DND-41 (cell line): ENCODE measurements around the gene NPY4R2.
"Not testable (repeated sequence)": the region's sequence is repeated elsewhere in the genome, so short reads cannot be mapped to it uniquely, and the experiment has no call there.

Experiments used
- CTCF ChIP-seq: IDR thresholded peaks from 2 replicates; pipeline ENCODE4 v1.5.1; 2012; ENCODE audit warnings: borderline replicate concordance, low read length, moderate library complexity, mild to moderate bottlenecking; ENCODE audit not compliant: poor library complexity, severe bottlenecking; ENCODE audit errors: extremely low read depth
- EZH2 ChIP-seq: IDR thresholded peaks from 3 replicates; pipeline ENCODE4 v1.6.1; 2012; ENCODE audit warnings: borderline replicate concordance, low read depth, mild to moderate bottlenecking, moderate library complexity, low read length, inconsistent platforms; ENCODE audit not compliant: severe bottlenecking

DNA sequence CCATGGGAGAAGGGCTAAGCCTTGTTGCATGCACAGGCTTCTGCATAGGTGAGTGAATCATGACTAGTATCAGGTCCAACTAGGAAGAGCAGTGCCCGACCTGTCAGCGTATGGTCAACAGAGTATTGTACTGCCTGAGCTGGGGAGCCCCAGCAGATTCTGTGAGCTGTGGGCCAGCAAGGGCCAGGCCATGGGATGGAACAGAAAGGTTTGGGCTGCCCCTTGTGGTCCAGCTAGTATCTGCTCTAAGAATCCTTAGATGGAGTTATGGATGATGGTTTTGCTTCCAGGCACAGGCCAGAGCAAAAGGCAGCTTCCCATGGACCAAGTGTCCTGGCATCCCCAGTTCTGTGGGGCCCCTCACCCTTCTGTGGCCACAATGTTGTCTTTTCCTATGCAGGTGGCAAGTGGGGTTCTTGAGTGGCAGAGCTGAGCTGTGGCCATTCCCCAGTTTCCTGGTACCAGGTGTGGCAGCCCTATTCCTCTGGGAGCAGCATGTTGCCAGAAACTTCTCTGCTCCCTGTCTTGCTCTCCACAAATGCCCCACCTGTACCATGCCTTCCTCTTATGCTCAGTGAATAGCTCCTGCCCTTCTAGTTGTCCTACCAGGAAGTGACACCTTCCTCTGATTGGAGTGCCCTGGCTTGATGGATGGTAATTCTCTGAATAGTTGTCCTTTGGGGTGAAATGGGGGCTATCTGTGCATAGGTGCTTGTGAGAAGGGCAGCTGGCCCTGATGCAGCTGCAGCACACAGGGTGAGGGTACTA is 25.8 kb upstream of the NPY4R2 start:
- not testable (repeated sequence) for TF ChIP-seq CTCF, EZH2
